Endodermal cell (in vitro differentiated cells): ENCODE results near the gene DENND1A. TPM values are rescaled to one million over a fixed set of nuclear protein-coding genes. Genes with fewer than 3 reads are reported as not detected.
A peak's percentile ranks its signal among the peaks of the same experiment; 100 is the strongest.

Experiments used
- DNase-seq: peaks from one replicate; pipeline ENCODE4 v3.0.0-alpha.2; 2017
- H3K27ac ChIP-seq: 2 replicates; pipeline ENCODE4 v1.5.1; 2013; ENCODE audit warnings: mild to moderate bottlenecking, low read depth, low read length, moderate library complexity
- H3K27me3 ChIP-seq: 2 replicates; pipeline ENCODE4 v1.6.1; 2013; ENCODE audit warnings: mild to moderate bottlenecking, low read length, moderate library complexity; ENCODE audit not compliant: insufficient read depth, control insufficient read depth, poor library complexity, severe bottlenecking
- H3K36me3 ChIP-seq: 2 replicates; pipeline ENCODE4 v1.7.0; 2013; ENCODE audit warnings: mild to moderate bottlenecking, low read length, moderate library complexity; ENCODE audit not compliant: control insufficient read depth, insufficient read depth
- H3K4me1 ChIP-seq: one replicate; pipeline ENCODE4 v1.7.0; 2013; ENCODE audit warnings: low read length; ENCODE audit not compliant: control insufficient read depth, insufficient read depth
- H3K4me3 ChIP-seq: 2 replicates; pipeline ENCODE4 v1.5.1; 2013; ENCODE audit warnings: mild to moderate bottlenecking, low read length, moderate library complexity
- H3K9ac ChIP-seq: 2 replicates; pipeline ENCODE4 v1.6.1; 2013; ENCODE audit warnings: mild to moderate bottlenecking, low read length, moderate library complexity; ENCODE audit not compliant: poor library complexity, severe bottlenecking; ENCODE audit errors: extremely low read depth
- H3K9me3 ChIP-seq: 2 replicates; pipeline ENCODE4 v1.6.1; 2013; ENCODE audit warnings: mild to moderate bottlenecking, low read length, moderate library complexity; ENCODE audit not compliant: control insufficient read depth
- H3K27ac Mint-ChIP-seq: 2 replicates; pipeline ENCODE4 v1.8.0; 2020; ENCODE audit warnings: mixed read lengths
- H3K27me3 Mint-ChIP-seq: 2 replicates; pipeline ENCODE4 v1.8.0; 2021; ENCODE audit warnings: mild to moderate bottlenecking, mixed read lengths; ENCODE audit not compliant: insufficient read depth
- H3K36me3 Mint-ChIP-seq: 2 replicates; pipeline ENCODE4 v1.8.0; 2020; ENCODE audit warnings: low read depth, mixed read lengths
- H3K4me1 Mint-ChIP-seq: 2 replicates; pipeline ENCODE4 v1.8.0; 2020; ENCODE audit warnings: mixed read lengths
- H3K4me3 Mint-ChIP-seq: 2 replicates; pipeline ENCODE4 v1.8.0; 2020; ENCODE audit warnings: mild to moderate bottlenecking, moderate library complexity, mixed read lengths
- H3K9me3 Mint-ChIP-seq: 2 replicates; pipeline ENCODE4 v1.8.0; 2020; ENCODE audit warnings: mild to moderate bottlenecking, mixed read lengths
- CTCF ChIP-seq: fragments of 200-600 bp; sonication (generic); conservative IDR thresholded peaks from 2 replicates; pipeline ENCODE4 v1.5.0; 2021; ENCODE audit warnings: antibody characterized with exemption, mild to moderate bottlenecking
- WGBS, 2 experiments: methylation state at CpG; one replicate each; pipeline versions ENCODE4 v1.1.5 to v1.1.7; 2013; ENCODE audit warnings: missing lambda C conversion rate in 2 of 2, mixed read lengths in 1 of 2; ENCODE audit not compliant: insufficient coverage in 1 of 2, insufficient read length in 1 of 2; 5-methylcytosine and 5-hydroxymethylcytosine counted together
- total RNA-seq, 2 donors: library from RNA; stranded (reverse); fragmentation: NEBNext Ultra II Directional in 1 of 2; extraction: Animal tissue kit (Norgen Biotek cat#: 25700) in 1 of 2; gene quantifications; 2 replicates in 1 of 2; 3 replicates in 1 of 2; pipeline ENCODE4 v1.2.1, GENCODE V29; 2021

DENND1A gene
- total RNA-seq, 2 donors from 2014 or later: 29.5 to 38.4 TPM

GRCh38 chr9:123928533-123929176, 1.3 kb downstream of the DENND1A start:
- peak overlapping the region; percentile 88 for H3K4me3 ChIP-seq
- peaks cover 9% of the 10 kb centered on the region for H3K36me3 Mint-ChIP-seq
- peaks cover 49% of the 10 kb centered on the region for H3K4me1 Mint-ChIP-seq
- peaks cover 12% of the 10 kb centered on the region for H3K9me3 Mint-ChIP-seq
- H3K4me3 Mint-ChIP-seq: peak overlapping the region; percentile 78
- no peak overlapping the region for H3K27ac ChIP-seq
- H3K9me3 ChIP-seq: peaks cover 14% of the 10 kb centered on the region
- no peak overlapping the region for H3K9ac ChIP-seq
- H3K27me3 ChIP-seq: no peaks in the 10 kb centered on the region
- peak overlapping the region; percentile 64 for H3K27ac Mint-ChIP-seq
- no peak for TF ChIP-seq CTCF
- no peaks in the 10 kb centered on the region for H3K36me3 ChIP-seq
- peaks cover 3% of the 10 kb centered on the region for H3K27me3 Mint-ChIP-seq
- DNase-seq: no peak
- WGBS, 2 experiments: 48 to 55% methylated on average over 5 to 6 of the region's 6 CpGs
- H3K4me1 ChIP-seq: peaks cover 5% of the 10 kb centered on the region

- Mint-ChIP-seq H3K27ac (no peak overlapping the region), H3K27me3 (no peaks in the 10 kb centered on the region), H3K4me3 (peak overlapping the region; percentile 78), H3K9me3 (peaks cover 17% of the 10 kb centered on the region), H3K36me3 (peaks cover 11% of the 10 kb centered on the region), H3K4me1 (peaks cover 48% of the 10 kb centered on the region)
- H3K27me3 ChIP-seq: no peaks in the 10 kb centered on the region
- no peaks in the 10 kb centered on the region for H3K36me3 ChIP-seq
- no peak for DNase-seq
- 85 to 93% methylated on average over 5 of the region's 5 CpGs for WGBS, 2 experiments
- peak overlapping the region; percentile 88 for H3K4me3 ChIP-seq
- H3K9me3 ChIP-seq: peaks cover 16% of the 10 kb centered on the region
- TF ChIP-seq CTCF: no peak
- no peak overlapping the region for H3K27ac ChIP-seq
- H3K4me1 ChIP-seq: peaks cover 5% of the 10 kb centered on the region
- no peak overlapping the region for H3K9ac ChIP-seq
Observed at GRCh38 chr9:123927625-123928532, 2.0 kb downstream of the DENND1A start.

- no peak overlapping the region for H3K9ac ChIP-seq
- H3K4me3 Mint-ChIP-seq: no peak overlapping the region
- peaks cover 47% of the 10 kb centered on the region for H3K4me1 Mint-ChIP-seq
- H3K36me3 Mint-ChIP-seq: peaks cover 11% of the 10 kb centered on the region
- H3K27me3 Mint-ChIP-seq: no peaks in the 10 kb centered on the region
- no peak overlapping the region for H3K4me3 ChIP-seq
- no peaks in the 10 kb centered on the region for H3K36me3 ChIP-seq
- H3K4me1 ChIP-seq: peaks cover 5% of the 10 kb centered on the region
- DNase-seq: no peak
- peaks cover 16% of the 10 kb centered on the region for H3K9me3 ChIP-seq
- no peaks in the 10 kb centered on the region for H3K27me3 ChIP-seq
- H3K27ac Mint-ChIP-seq: no peak overlapping the region
- no peak for TF ChIP-seq CTCF
- WGBS, 2 experiments: 96 to 100% methylated on average over 3 to 5 of the region's 5 CpGs
- peaks cover 17% of the 10 kb centered on the region for H3K9me3 Mint-ChIP-seq
- no peak overlapping the region for H3K27ac ChIP-seq
Observed at GRCh38 chr9:123926941-123927340, 3.0 kb downstream of the DENND1A start.
